Measurements from ENCODE around the gene PRH2.

PRH2 gene

GRCh38 chr12:10960211-10960610, 31.2 kb downstream of the PRH2 start:
- DNase-seq = no peak

- no peak for DNase-seq
Observed at GRCh38 chr12:10965476-10965875, 36.4 kb downstream of the PRH2 start.

GRCh38 chr12:10966314-10966713, 37.3 kb downstream of the PRH2 start:
- DNase-seq = no peak

- DNase-seq = no peak
Observed at GRCh38 chr12:10967409-10967808, 38.4 kb downstream of the PRH2 start.

- no peak for DNase-seq
Observed at GRCh38 chr12:10968765-10969456, 39.9 kb downstream of the PRH2 start.

- no peak for DNase-seq
Observed at GRCh38 chr12:10974965-10975364, 45.9 kb downstream of the PRH2 start.

- no peak for DNase-seq
Observed at GRCh38 chr12:10982244-10982643, 53.2 kb downstream of the PRH2 start.
